Ovary (tissue), 9 donors: ENCODE results near the gene XPNPEP2. TPM values are rescaled to one million over a fixed set of nuclear protein-coding genes. Genes with fewer than 3 reads are reported as not detected.

Experiments used
- DNase-seq, 5 donors: peaks; one replicate each; pipeline ENCODE4 v3.0.0-alpha.2; 2019 to 2020
- H3K27ac ChIP-seq, 2 donors: fragments of 200-600 bp; one replicate each; pipeline versions ENCODE4 v1.5.1 to v1.8.0; 2019 to 2022
- H3K27me3 ChIP-seq: fragments of 200-600 bp; one replicate; pipeline ENCODE4 v1.8.0; 2022
- H3K36me3 ChIP-seq: fragments of 200-600 bp; sonication (generic); one replicate; pipeline ENCODE4 v1.5.1; 2019
- H3K4me1 ChIP-seq: one replicate; pipeline ENCODE4 v1.8.1; 2013; ENCODE audit warnings: mild to moderate bottlenecking, moderate library complexity; ENCODE audit not compliant: insufficient read depth
- H3K4me3 ChIP-seq: fragments of 200-600 bp; sonication (generic); one replicate; pipeline ENCODE4 v1.5.1; 2017
- H3K9me3 ChIP-seq, 2 donors: fragments of 200-600 bp in 1 of 2; sonication (generic) in 1 of 2; one replicate each; pipeline versions ENCODE4 v1.5.1 to v1.8.1; 2013 to 2019; ENCODE audit warnings: mild to moderate bottlenecking in 1 of 2, moderate library complexity in 1 of 2
- CTCF ChIP-seq, 3 donors: fragments of 450-650 bp in 2 of 3; fragments of 200-600 bp in 1 of 3; IDR thresholded peaks; one replicate each; pipeline versions ENCODE4 v1.5.1 to v1.8.0; 2016 to 2022; ENCODE audit warnings: antibody characterized with exemption in 3 of 3, mild to moderate bottlenecking in 1 of 3
- EP300 ChIP-seq: sonication (generic); formaldehyde crosslinking; IDR thresholded peaks from one replicate; pipeline ENCODE4 v1.6.1; 2017; ENCODE audit warnings: antibody characterized with exemption
- POLR2A ChIP-seq: fragments of 450-650 bp; IDR thresholded peaks from one replicate; pipeline ENCODE4 v1.6.1; 2017; ENCODE audit warnings: antibody characterized with exemption, mild to moderate bottlenecking, moderate library complexity
- WGBS, 3 donors: extraction: QIAGEN DNeasy Blood & Tissue Kit in 1 of 3; methylation state at CpG; one replicate each; pipeline versions ENCODE4 v1.1.5 to v1.1.7; 2013 to 2017; 5-methylcytosine and 5-hydroxymethylcytosine counted together
- intact Hi-C, 4 donors: fragments of 100-400 bp; cut with DNase I; formaldehyde crosslinking; loops; one replicate each; pipeline versions ENCODE4 v1.11.0 to v1.15.1; 2022 to 2023
- polyA plus RNA-seq, 2 donors: library from polyadenylated mRNA; stranded (reverse); fragments of 200-250 nt in 1 of 2; fragments of 350-450 nt in 1 of 2; fragmentation: Illumina TruSeq in 1 of 2; extraction: RNeasy Lipid Tissue Mini Kit (QIAGEN cat#74804) in 1 of 2; gene quantifications; one replicate each; pipeline ENCODE4 v1.2.3, GENCODE V29; 2013 to 2014
- total RNA-seq, 7 donors: library from RNA; depleted of rRNA in 2 of 7; stranded (reverse); fragments of >200 nt in 2 of 7; fragmentation: NEBNext Ultra II Directional in 3 of 7; extraction: Animal tissue kit (Norgen Biotek cat#: 25700) in 3 of 7; gene quantifications; one replicate each; pipeline versions ENCODE4 v1.1.0 to v1.2.4, GENCODE V29; 2016 to 2023
- donor health status: DM: no; HTN: no; CAD: no; lungs with moderate emphysema.
- donor health status: DM: no; HTN: no; CAD: no.
- donor health status: Bipolar disorder and iron deficiency.
- donor health status: DM: yes; HTN: yes; CAD: no.
- donor health status: DM: no; HTN: no; CAD: no.
- donor health status: DM: yes; HTN: yes; CAD: no.

Gene XPNPEP2
- total and polyA plus RNA-seq, 9 donors = 0.28 to 6.4 (median 1.4) TPM

GRCh38 chrX:129719931-129720530, 18.7 kb upstream of the XPNPEP2 start:
- 44 to 55% (median 47%) methylated on average over 11 of the region's 11 CpGs for WGBS, 3 donors
- intact Hi-C loops = loop anchor here in 2 of 4 donors (10.0 kb wide), 1 partner anchor 85 kb away; no protein-coding TSS in a partner anchor
- no peaks in the 10 kb centered on the region for H3K36me3 ChIP-seq
- H3K4me3 ChIP-seq = no peak overlapping the region
- H3K9me3 ChIP-seq = no peaks in the 10 kb centered on the region
- no peaks in the 10 kb centered on the region for H3K27me3 ChIP-seq
- TF ChIP-seq CTCF (IDR thresholded peaks at IDR 0.05) (no peak), POLR2A (no peak), EP300 (no peak)
- no peak for DNase-seq
- H3K4me1 ChIP-seq = no peaks in the 10 kb centered on the region
- H3K27ac ChIP-seq = no peak overlapping the region

- intact Hi-C loops = loop anchor here in 2 of 4 donors (10.0 kb wide), 1 partner anchor 86 kb away; no protein-coding TSS in a partner anchor
- Histone ChIP-seq H3K36me3 (no peaks in the 10 kb centered on the region), H3K4me3 (no peak overlapping the region), H3K9me3 (no peaks in the 10 kb centered on the region), H3K4me1 (no peaks in the 10 kb centered on the region), H3K27me3 (no peaks in the 10 kb centered on the region), H3K27ac (no peak overlapping the region)
- TF ChIP-seq POLR2A (no peak), CTCF (IDR thresholded peaks at IDR 0.05) (no peak), EP300 (no peak)
- WGBS, 3 donors = 87 to 90% (median 87%) methylated on average over 6 of the region's 6 CpGs
- no peak for DNase-seq
Observed at GRCh38 chrX:129720741-129721140, 18.0 kb upstream of the XPNPEP2 start.

GRCh38 chrX:129721414-129721813, 17.4 kb upstream of the XPNPEP2 start:
- intact Hi-C loops = loop anchor here in 2 of 4 donors (10.0 kb wide), 1 partner anchor 87 kb away; no protein-coding TSS in a partner anchor
- H3K27me3 ChIP-seq = no peaks in the 10 kb centered on the region
- DNase-seq = no peak
- H3K27ac ChIP-seq = no peak overlapping the region
- no peak for TF ChIP-seq POLR2A
- no peak for TF ChIP-seq EP300
- no peak for TF ChIP-seq CTCF (IDR thresholded peaks at IDR 0.05)
- no peak overlapping the region for H3K4me3 ChIP-seq
- H3K4me1 ChIP-seq = no peaks in the 10 kb centered on the region
- H3K36me3 ChIP-seq = no peaks in the 10 kb centered on the region
- H3K9me3 ChIP-seq = no peaks in the 10 kb centered on the region
- 70 to 92% (median 84%) methylated on average over 2 of the region's 2 CpGs for WGBS, 3 donors

- no peak overlapping the region for H3K27ac ChIP-seq
- H3K9me3 ChIP-seq = no peaks in the 10 kb centered on the region
- 68 to 82% (median 75%) methylated on average over 4 of the region's 4 CpGs for WGBS, 3 donors
- no peaks in the 10 kb centered on the region for H3K27me3 ChIP-seq
- TF ChIP-seq POLR2A (no peak), CTCF (IDR thresholded peaks at IDR 0.05) (no peak), EP300 (no peak)
- H3K4me3 ChIP-seq = no peak overlapping the region
- intact Hi-C loops = loop anchor here in 2 of 4 donors (10.0 kb wide), 1 partner anchor 87 kb away; no protein-coding TSS in a partner anchor
- no peak for DNase-seq
- H3K36me3 ChIP-seq = no peaks in the 10 kb centered on the region
- no peaks in the 10 kb centered on the region for H3K4me1 ChIP-seq
Observed at GRCh38 chrX:129721870-129722269, 16.9 kb upstream of the XPNPEP2 start.
